Mesenchymal stem cell (in vitro differentiated cells and primary cell): ENCODE results near the gene TSPAN5.

Experiments
- DNase-seq: peaks from one replicate; pipeline ENCODE4 v3.0.0-alpha.2; 2013
- H2AFZ ChIP-seq: one replicate; pipeline ENCODE4 v1.6.1; 2013; ENCODE audit warnings: low read depth, mild to moderate bottlenecking, control low read depth, inconsistent platforms, low read length, moderate library complexity
- H2AK5ac ChIP-seq: 2 replicates; pipeline ENCODE4 v1.6.1; 2013; ENCODE audit warnings: low read length, moderate library complexity, mild to moderate bottlenecking, inconsistent platforms; ENCODE audit not compliant: severe bottlenecking
- H2BK120ac ChIP-seq: one replicate; pipeline ENCODE4 v1.6.1; 2013; ENCODE audit warnings: low read depth, mild to moderate bottlenecking, inconsistent platforms, low read length, moderate library complexity
- H2BK12ac ChIP-seq, 2 experiments: one replicate each; pipeline ENCODE4 v1.6.1; 2013; ENCODE audit warnings: inconsistent platforms in 2 of 2, low read length in 2 of 2, mild to moderate bottlenecking in 2 of 2, moderate library complexity in 2 of 2, control low read depth in 1 of 2
- H2BK15ac ChIP-seq: one replicate; pipeline ENCODE4 v1.6.1; 2013; ENCODE audit warnings: mild to moderate bottlenecking, low read depth, inconsistent platforms; ENCODE audit not compliant: poor library complexity, severe bottlenecking
- H2BK5ac ChIP-seq: 2 replicates; pipeline ENCODE4 v1.6.1; 2013; ENCODE audit warnings: low read depth, mild to moderate bottlenecking, low read length, control low read depth, inconsistent platforms; ENCODE audit not compliant: poor library complexity, severe bottlenecking
- H3K14ac ChIP-seq, 2 experiments: one replicate each; pipeline ENCODE4 v1.6.1; 2013; ENCODE audit warnings: inconsistent platforms in 2 of 2, low read length in 2 of 2, control low read depth in 1 of 2, mild to moderate bottlenecking in 1 of 2, moderate library complexity in 1 of 2
- H3K18ac ChIP-seq, 2 experiments: one replicate each; pipeline ENCODE4 v1.6.1; 2013; ENCODE audit warnings: inconsistent platforms in 2 of 2, low read length in 2 of 2, control low read depth in 1 of 2, low read depth in 1 of 2, mild to moderate bottlenecking in 1 of 2
- H3K23ac ChIP-seq, 2 experiments: one replicate each; pipeline ENCODE4 v1.6.1; 2013; ENCODE audit warnings: inconsistent platforms in 2 of 2, low read length in 2 of 2, mild to moderate bottlenecking in 2 of 2, moderate library complexity in 2 of 2, control low read depth in 1 of 2
- H3K27ac ChIP-seq: 2 replicates; pipeline ENCODE4 v1.5.1; 2013; ENCODE audit warnings: mild to moderate bottlenecking, moderate library complexity, low read length, control low read depth, inconsistent platforms; ENCODE audit not compliant: poor library complexity, severe bottlenecking
- H3K27me3 ChIP-seq, 2 experiments: 2 replicates each; pipeline versions ENCODE4 v1.6.1 to v1.7.0; 2013; ENCODE audit warnings: low read length in 2 of 2, mild to moderate bottlenecking in 2 of 2, moderate library complexity in 2 of 2, control low read depth in 1 of 2, inconsistent platforms in 1 of 2; ENCODE audit not compliant: control insufficient read depth in 1 of 2, insufficient read depth in 1 of 2
- H3K36me3 ChIP-seq, 2 experiments: 2 replicates each; pipeline versions ENCODE4 v1.6.1 to v1.7.0; 2013; ENCODE audit warnings: low read length in 2 of 2, control low read depth in 1 of 2, inconsistent platforms in 1 of 2, low read depth in 1 of 2, mild to moderate bottlenecking in 1 of 2; ENCODE audit not compliant: insufficient read depth in 2 of 2, control insufficient read depth in 1 of 2
- H3K4ac ChIP-seq, 2 experiments: one replicate each; pipeline ENCODE4 v1.6.1; 2013; ENCODE audit warnings: inconsistent platforms in 2 of 2, low read length in 2 of 2, mild to moderate bottlenecking in 2 of 2, moderate library complexity in 2 of 2, control low read depth in 1 of 2, low read depth in 1 of 2
- H3K4me1 ChIP-seq: 2 replicates; pipeline ENCODE4 v1.6.1; 2013; ENCODE audit warnings: low read depth, low read length, control low read depth; ENCODE audit not compliant: control insufficient read depth, insufficient read depth
- H3K4me2 ChIP-seq: 2 replicates; pipeline ENCODE4 v1.6.1; 2013; ENCODE audit warnings: low read length, mild to moderate bottlenecking, inconsistent platforms; ENCODE audit not compliant: poor library complexity, severe bottlenecking
- H3K4me3 ChIP-seq, 2 experiments: 2 replicates each; pipeline versions ENCODE4 v1.5.1 to v1.7.0; 2013; ENCODE audit warnings: low read length in 2 of 2, mild to moderate bottlenecking in 2 of 2, control low read depth in 1 of 2, low read depth in 1 of 2; ENCODE audit not compliant: insufficient read depth in 1 of 2
- H3K79me1 ChIP-seq: replicated peaks from 2 replicates; pipeline ENCODE4 v1.6.1; 2013; ENCODE audit warnings: mild to moderate bottlenecking, control low read depth, low read length, inconsistent platforms; ENCODE audit not compliant: poor library complexity, severe bottlenecking
- H3K9ac ChIP-seq: 2 replicates; pipeline ENCODE4 v1.7.0; 2013; ENCODE audit warnings: mild to moderate bottlenecking, low read length, moderate library complexity
- H3K9me3 ChIP-seq: 2 replicates; pipeline ENCODE4 v1.7.0; 2013; ENCODE audit warnings: mild to moderate bottlenecking, low read length; ENCODE audit not compliant: control insufficient read depth
- H4K8ac ChIP-seq: one replicate; pipeline ENCODE4 v1.6.1; 2013; ENCODE audit warnings: inconsistent platforms, mild to moderate bottlenecking, low read length, moderate library complexity
- H4K91ac ChIP-seq: one replicate; pipeline ENCODE4 v1.6.1; 2013; ENCODE audit warnings: mild to moderate bottlenecking, low read length, inconsistent platforms
- WGBS: methylation state at CpG from one replicate; pipeline ENCODE4 v1.1.7; 2013; ENCODE audit warnings: mixed read lengths; 5-methylcytosine and 5-hydroxymethylcytosine counted together

TSPAN5 gene

DNA sequence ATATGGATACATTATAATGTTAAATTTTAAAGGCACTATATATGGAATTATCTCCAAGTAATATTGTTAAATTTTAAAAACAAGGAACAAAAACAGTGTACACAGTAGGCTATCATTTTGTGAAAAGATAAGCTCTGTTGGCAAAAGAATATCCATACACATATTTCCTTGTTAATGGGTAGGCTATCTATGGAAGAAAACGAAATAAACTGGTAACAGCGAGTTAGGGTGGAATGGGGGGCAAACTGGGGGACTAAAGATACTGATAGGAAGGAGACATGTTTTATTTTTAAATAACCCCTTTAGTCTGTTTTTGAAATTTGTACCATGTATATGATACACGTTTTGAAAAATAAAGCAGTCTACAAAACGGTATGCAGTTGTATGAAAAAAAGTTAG, 3.6 kb upstream of the TSPAN5 start:
- no peak overlapping the region for H2BK15ac ChIP-seq
- no peak overlapping the region for H3K4ac ChIP-seq
- peaks cover 0 to 3% of the 10 kb centered on the region in 2 experiments for H3K36me3 ChIP-seq
- H3K4me1 ChIP-seq, result peaks cover 6% of the 10 kb centered on the region
- H2BK12ac ChIP-seq, result no peak overlapping the region
- no peak overlapping the region for H4K8ac ChIP-seq
- no peak overlapping the region for H3K4me3 ChIP-seq
- H3K27me3 ChIP-seq, result no peaks in the 10 kb centered on the region
- no peaks in the 10 kb centered on the region for H3K9me3 ChIP-seq
- H3K23ac ChIP-seq, result no peak overlapping the region
- no peak overlapping the region for H3K9ac ChIP-seq
- no peak overlapping the region for H4K91ac ChIP-seq
- H2BK120ac ChIP-seq, result no peak overlapping the region
- WGBS, result 92% methylated on average over 4 of the region's 4 CpGs
- no peak overlapping the region for H2AFZ ChIP-seq
- no peak overlapping the region for H3K27ac ChIP-seq
- no peak overlapping the region for H3K14ac ChIP-seq
- H2BK5ac ChIP-seq, result no peak overlapping the region
- no peak overlapping the region for H3K4me2 ChIP-seq
- DNase-seq, result no peak
- peaks cover 7% of the 10 kb centered on the region for H3K79me1 ChIP-seq
- no peak overlapping the region for H2AK5ac ChIP-seq
- no peak overlapping the region for H3K18ac ChIP-seq

DNA sequence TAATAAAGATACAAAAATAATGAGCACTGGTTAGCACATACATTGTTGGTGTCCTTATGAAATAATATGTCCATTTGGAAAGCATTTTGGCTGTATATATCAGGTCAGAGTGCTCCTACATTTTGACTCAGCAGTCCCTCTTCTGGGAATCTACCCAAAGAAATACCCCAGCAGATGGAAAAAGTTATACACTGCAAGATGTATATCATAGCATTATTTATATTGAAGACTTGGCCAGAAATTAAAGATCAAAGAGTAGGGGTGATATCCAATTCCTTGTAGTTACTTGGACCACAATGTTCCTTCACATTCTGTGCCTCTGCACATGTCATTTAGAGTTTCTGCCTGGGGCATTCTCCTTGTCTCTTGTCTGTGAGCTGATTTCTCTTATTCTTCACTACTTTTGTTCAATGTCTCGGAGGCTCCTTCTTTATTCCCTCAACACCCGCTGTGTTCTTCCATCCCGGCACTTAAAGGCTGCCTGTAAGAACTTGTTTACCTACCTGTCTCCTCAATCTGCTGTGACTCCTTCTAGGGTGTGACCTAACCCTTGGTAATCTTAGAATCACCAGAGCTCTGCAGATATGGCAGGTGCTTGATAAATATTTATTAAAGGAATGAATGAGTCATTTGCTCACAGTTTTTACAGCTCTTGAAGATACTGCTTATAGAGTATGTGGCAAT, 3.1 kb upstream of the TSPAN5 start:
- no peak overlapping the region for H3K14ac ChIP-seq
- no peak overlapping the region for H3K23ac ChIP-seq
- DNase-seq, result peak; percentile 14
- H3K9ac ChIP-seq, result no peak overlapping the region
- peaks cover 6% of the 10 kb centered on the region for H3K4me1 ChIP-seq
- peaks cover 7% of the 10 kb centered on the region for H3K79me1 ChIP-seq
- H2BK120ac ChIP-seq, result no peak overlapping the region
- H2AK5ac ChIP-seq, result no peak overlapping the region
- 52% methylated on average over 3 of the region's 3 CpGs for WGBS
- no peaks in the 10 kb centered on the region for H3K9me3 ChIP-seq
- H3K4ac ChIP-seq, result no peak overlapping the region
- peaks cover 0 to 3% of the 10 kb centered on the region in 2 experiments for H3K36me3 ChIP-seq
- H3K27ac ChIP-seq, result no peak overlapping the region
- no peak overlapping the region for H3K4me3 ChIP-seq
- H3K4me2 ChIP-seq, result no peak overlapping the region
- H2BK5ac ChIP-seq, result no peak overlapping the region
- H2BK12ac ChIP-seq, result no peak overlapping the region
- H4K91ac ChIP-seq, result no peak overlapping the region
- no peaks in the 10 kb centered on the region for H3K27me3 ChIP-seq
- no peak overlapping the region for H3K18ac ChIP-seq
- H2AFZ ChIP-seq, result no peak overlapping the region
- H4K8ac ChIP-seq, result no peak overlapping the region
- no peak overlapping the region for H2BK15ac ChIP-seq

DNA sequence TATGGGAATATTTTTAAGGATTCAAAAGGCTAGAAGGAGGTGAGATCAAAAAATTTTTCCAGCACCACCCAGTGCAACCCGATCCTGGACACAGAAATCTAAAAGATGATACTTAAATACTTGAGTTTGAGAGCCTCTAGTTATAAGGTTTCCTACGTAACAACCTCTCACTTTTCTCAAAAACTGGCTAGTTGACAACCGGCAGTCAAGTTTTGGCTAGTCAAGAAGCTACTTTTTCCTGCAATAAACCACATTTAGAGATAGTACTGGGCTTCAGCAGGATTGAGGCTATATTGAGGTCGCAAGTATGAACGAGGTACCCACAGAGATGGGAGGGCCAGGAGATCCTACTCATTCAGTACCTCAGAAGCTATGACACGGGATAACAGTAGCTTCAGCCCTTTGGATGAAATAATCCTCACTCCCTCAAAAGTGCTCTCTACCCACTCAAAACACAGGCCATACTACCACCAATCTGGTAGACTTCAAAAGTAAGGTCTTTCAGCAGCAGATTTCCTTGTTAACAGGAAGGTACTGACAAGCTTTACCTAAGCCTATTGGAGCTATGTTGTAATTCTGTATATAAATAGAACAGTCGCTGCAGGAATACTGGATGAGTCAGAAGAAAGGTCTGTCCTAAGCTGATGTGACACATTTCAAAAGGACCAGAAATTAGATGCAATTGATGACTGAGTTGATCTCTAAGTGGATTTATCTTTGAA, 1.5 kb upstream of the TSPAN5 start:
- Histone ChIP-seq H3K79me1 (peaks cover 7% of the 10 kb centered on the region), H2BK12ac (peak overlapping the region in 1 of 2 experiments; percentile 15), H3K4me1 (peaks cover 7% of the 10 kb centered on the region), H3K9ac (peak overlapping the region; percentile 84), H3K4me3 (peak overlapping the region in 1 of 2 experiments; percentile 87), H3K18ac (no peak overlapping the region), H3K27ac (no peak overlapping the region), H3K23ac (no peak overlapping the region), H3K27me3 (no peaks in the 10 kb centered on the region), H3K9me3 (no peaks in the 10 kb centered on the region), H2AFZ (no peak overlapping the region), H3K14ac (no peak overlapping the region), H2BK15ac (no peak overlapping the region), H3K4ac (peak overlapping the region in 1 of 2 experiments; percentile 50), H4K91ac (no peak overlapping the region), H4K8ac (no peak overlapping the region), H3K4me2 (peak overlapping the region; percentile 89), H2BK5ac (no peak overlapping the region), H2AK5ac (peak overlapping the region; percentile 17), H3K36me3 (peaks cover 0 to 3% of the 10 kb centered on the region in 2 experiments), H2BK120ac (no peak overlapping the region)
- DNase-seq, result peak; percentile 82
- WGBS, result 71% methylated on average over 7 of the region's 7 CpGs

DNA sequence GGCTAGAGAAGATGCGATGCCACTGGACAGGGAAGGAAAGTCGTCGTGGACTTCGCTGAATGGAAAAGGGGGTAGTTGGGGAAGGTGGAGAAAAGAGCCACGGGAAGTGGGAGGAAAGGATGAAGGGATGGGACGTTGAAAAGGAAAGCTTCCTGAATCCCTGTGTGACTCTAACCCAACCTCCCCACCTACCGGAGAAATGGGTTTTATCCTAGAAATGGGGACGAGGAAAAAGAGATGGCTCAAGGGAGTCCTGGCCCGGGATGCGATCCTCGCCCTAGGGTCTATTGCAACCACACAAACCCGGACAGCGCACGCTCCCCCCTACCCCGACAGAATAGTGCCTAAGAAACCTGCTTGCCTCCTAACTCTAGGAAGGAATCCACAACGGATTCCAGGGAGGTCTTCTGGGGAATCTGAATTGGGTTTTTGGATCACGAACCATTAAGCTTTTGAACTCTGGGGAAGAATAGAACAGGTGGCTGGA, 738 bp upstream of the TSPAN5 start:
- 10% methylated on average over 11 of the region's 17 CpGs for WGBS
- Histone ChIP-seq H3K36me3 (peaks cover 0 to 3% of the 10 kb centered on the region in 2 experiments), H3K4me3 (peak overlapping the region; percentile 85 to 87), H3K18ac (peak overlapping the region; percentile 87 to 88), H3K9me3 (no peaks in the 10 kb centered on the region), H3K4me2 (peak overlapping the region; percentile 89), H3K27ac (peak overlapping the region; percentile 36), H3K4ac (peak overlapping the region; percentile 94 to 97), H2BK15ac (peak overlapping the region; percentile 99), H3K14ac (peak overlapping the region in 1 of 2 experiments; percentile 22), H2AK5ac (peak overlapping the region; percentile 77), H4K8ac (peak overlapping the region; percentile 86), H3K79me1 (peaks cover 7% of the 10 kb centered on the region), H2BK120ac (peak overlapping the region; percentile 67), H3K27me3 (no peaks in the 10 kb centered on the region), H4K91ac (peak overlapping the region; percentile 95), H3K9ac (peak overlapping the region; percentile 84), H3K4me1 (peaks cover 8% of the 10 kb centered on the region), H3K23ac (no peak overlapping the region), H2AFZ (peak overlapping the region; percentile 55), H2BK12ac (peak overlapping the region; percentile 57 to 94), H2BK5ac (no peak overlapping the region)
- DNase-seq, result peak; percentile 66
